AG08396 (cell line): ENCODE data around the gene TIMMDC1.
A peak's percentile ranks its signal among the peaks of the same experiment; 100 is the strongest.
"Not testable (repeated sequence)": the region's sequence is repeated elsewhere in the genome, so short reads cannot be mapped to it uniquely, and the experiment has no call there.

Experiments
- DNase-seq: peaks from one replicate; pipeline ENCODE4 v3.0.0; 2012; ENCODE audit warnings: low spot score, mixed read lengths

The TIMMDC1 gene

DNA sequence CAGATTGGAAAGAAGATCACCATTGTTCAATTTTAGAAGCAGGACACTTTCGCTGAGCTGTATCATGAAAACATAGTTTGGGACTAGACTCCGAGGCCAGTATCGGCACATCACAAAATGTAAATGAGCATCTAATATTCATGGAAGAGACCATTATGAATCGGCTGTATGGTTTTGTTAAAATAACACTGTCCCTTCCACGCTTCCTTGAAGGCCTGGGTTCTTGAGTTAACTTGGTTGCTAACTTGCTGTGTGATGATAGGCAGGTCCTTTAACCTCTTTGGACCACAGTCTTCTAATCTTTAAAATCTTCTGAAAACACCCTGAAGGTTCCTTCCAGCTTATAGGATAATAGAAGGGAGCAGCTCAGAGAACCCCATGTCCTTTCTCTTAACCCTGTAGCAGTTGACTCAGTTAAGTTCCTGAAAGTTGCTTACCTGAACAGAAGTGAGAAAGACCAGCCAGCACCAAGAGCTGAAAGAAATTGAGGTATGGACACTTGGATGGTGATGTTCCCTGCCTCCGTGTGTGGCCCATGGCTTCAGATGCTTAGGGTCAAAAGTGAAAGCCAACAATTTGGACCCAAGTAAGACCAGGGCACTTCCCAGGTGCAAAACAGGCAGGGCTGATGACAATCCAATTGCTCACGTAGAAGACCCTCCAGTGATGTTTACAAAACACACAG is 59.0 kb downstream of the TIMMDC1 start:
- no peak for DNase-seq

DNA sequence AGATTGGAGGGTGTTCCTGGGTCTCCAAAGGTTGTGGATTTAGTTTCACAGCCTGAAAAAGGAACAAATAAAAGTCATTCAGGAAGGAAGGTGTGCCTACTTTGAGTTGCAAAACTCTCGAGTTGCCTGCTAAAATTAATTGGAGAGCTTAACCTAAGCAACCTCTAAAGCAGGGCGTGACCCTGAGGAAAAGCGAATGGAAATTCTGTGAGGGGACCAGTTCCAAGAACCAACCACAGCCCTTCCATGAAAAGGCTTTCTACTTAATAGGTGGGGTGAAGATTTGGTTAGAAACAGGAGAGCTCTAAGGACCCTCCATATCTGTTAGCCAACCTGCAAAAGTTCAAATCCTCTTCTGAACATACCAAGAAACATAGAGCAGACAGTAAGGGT is 59.5 kb downstream of the TIMMDC1 start:
- DNase-seq: no peak

DNA sequence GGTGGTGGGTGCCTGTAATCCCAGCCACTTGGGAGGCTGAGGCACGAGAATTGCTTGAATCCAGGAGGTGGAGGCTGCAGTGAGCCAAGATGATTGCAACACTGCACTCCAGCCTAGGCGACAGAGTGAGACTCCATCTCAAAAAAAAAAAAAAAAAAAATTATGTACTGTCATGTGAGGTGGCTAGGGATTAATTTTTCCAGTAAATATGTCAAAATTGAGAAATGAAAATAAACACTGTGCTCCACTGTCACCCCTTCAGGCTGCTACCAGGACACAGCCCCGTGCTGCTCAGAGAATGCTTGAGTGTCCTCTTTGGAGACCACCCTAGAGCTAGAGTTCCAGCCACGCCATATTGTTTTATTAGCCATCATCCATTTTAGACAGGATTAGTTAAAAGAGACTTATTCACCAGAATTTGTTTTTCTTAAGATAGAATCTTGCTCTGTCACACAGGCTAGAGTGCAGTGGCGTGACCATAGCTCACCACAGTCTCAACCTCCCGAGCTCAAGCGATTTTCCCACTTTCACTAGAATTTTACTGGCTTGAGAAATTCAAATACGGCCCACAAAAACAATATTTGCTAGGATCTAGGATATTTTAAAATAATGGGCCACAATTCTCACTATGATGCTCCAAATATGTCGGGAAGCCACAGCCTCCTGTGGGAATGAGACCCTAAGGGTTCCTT is 60.4 kb downstream of the TIMMDC1 start:
- DNase-seq: no peak

DNA sequence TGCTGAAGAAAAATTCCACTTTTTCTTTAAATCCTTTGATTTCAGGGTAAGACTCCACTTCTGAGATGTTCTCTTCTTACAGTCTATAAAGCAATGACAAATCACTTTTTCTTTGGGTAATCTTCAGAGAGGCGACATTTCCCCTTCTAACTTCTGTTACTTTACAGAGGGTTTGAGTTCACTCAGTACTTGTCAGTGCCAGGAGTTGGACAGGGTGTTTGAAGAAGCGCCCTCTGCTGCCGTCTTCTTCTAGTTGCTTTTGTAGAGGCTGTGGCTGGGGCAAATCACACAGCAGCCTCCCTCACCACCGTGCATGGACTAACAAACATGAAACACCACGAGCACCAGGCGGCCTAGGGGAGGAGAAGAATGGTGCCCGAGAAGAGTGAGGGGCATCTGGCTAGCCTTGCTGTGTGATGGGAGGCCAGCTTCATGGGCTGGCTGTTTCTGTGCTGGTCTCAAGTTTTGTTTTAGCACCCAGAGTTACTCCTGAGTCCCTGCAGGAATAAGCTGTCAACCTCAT is 61.2 kb downstream of the TIMMDC1 start, which contains the start of gene CD80:
Gene CD80, minus strand, starts transcription at position 174 of the 523 bp plus-strand sequence. CDS start 1,886 bp downstream, outside the sequence.
- peak; percentile 32 for DNase-seq

DNA sequence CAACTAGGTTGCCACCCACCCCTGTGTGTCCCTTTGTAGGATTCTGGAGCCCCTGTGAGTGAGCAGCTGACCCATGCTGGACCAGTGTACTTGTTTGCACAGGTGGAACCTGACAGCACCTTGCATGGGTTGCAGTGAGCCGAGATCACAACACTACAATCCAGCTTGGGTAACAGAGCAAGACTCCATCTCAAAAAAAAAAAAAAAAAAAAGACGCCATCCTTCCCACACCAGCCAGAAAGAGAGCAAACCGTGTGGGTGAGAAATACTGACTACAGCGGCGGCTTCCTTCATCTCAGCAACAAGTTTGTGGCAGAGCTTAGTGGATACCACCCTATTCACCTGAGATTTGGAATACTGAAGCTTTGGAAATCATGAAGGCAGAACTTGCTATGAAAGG is 61.8 kb downstream of the TIMMDC1 start:
- no peak for DNase-seq

DNA sequence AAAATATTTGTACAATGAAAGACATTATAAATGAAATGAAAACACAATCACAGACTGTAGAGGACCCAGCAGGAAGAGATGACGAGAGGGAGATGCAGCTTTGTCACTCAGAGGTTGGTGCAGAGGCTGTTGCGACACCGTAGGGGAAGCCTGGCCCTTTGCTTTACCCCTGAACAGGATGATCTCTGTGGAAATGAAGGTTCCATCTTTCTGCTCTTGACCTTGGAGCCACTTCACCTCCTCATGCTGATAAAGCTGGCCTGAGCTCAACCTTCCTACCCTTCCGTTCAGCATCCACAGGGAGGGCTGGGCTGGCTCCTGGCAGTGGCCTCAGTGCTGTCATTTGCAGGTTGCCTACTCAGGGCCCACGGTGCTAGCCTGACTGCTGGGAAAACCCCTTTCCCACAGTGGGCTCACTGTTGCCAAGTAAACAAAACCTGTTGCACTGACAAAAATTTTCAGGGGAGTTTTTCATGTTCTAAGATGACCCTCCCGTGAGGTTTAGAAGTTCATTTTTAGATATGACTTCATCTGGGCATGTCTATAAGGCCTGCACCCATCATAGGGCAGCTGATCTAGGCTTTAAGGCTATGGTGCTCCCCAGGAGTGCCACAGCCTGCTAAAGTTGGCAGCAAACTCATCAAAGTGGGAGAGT is 64.1 kb downstream of the TIMMDC1 start:
- no peak for DNase-seq

DNA sequence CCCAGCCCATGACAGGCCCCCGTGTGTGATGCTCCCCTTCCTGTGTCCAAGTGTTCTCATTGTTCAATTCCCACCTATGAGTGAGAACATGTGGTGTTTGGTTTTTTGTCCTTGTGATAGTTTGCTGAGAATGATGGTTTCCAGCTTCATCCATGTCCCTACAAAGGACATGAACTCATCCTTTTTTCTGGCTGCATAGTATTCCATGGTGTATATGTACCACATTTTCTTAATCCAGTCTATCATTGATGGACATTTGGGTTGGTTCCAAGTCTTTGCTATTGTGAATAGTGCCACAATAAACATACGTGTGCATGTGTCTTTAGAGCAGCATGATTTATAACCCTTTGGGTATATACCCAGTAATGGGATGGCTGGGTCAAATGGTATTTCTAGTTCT is 65.0 kb downstream of the TIMMDC1 start:
- not testable (repeated sequence) for DNase-seq

DNA sequence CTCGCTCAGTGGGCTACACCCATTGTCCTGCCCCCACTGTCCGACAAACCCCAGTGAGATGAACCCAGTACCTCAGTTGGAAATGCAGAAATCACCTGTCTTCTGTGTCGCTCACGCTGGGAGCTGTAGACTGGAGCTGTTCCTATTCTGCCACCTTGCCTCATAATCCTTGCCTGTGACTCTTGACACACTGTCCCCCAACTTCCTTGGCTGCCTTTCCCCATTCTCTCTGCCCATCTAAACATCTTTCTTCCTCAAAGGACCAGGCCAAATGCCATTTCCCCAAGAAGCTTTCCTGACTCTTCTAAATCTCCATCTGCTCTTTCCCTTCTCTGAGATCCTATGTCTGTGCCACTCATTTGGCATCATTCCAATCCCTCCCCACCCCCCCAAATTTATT is 70.8 kb downstream of the TIMMDC1 start:
- no peak for DNase-seq

DNA sequence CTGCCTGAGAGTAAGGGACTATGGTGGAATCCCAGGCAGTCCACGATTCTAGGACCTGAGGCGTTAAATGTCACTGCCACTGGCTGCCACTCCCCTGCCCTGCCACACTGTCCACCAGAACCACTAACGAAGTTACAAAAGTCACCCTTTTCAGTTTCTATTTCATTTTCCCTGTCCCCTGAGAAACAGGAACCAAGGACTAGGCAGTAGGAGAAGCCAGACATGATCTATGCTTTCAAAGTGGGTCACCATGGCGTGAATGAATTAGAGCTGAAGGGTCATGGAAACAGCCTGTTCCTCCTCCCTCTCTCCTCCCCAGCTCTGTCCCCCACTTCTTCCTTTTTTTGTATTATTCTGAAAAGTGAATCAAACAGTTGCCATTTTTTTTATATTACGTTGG is 71.9 kb downstream of the TIMMDC1 start:
- DNase-seq: no peak

DNA sequence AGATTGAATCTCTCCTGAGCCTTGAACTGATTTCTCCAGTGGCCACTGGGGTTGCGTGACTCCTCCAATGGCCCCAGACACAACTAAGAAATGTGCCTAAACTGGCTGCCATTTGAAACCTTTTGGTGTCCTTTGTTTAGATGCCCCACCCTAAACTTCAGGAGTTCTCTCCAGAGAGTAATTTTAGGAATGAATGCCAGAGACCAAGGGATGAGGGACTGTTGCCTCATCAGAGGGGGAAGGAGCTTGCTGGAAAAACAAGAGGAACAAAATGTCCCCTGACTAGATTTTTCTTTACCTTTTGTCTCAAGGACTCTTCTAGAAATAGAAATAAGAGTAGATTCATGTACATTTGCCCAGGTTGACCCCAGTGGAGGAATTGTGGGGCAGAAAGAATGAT is 72.9 kb downstream of the TIMMDC1 start:
- no peak for DNase-seq

DNA sequence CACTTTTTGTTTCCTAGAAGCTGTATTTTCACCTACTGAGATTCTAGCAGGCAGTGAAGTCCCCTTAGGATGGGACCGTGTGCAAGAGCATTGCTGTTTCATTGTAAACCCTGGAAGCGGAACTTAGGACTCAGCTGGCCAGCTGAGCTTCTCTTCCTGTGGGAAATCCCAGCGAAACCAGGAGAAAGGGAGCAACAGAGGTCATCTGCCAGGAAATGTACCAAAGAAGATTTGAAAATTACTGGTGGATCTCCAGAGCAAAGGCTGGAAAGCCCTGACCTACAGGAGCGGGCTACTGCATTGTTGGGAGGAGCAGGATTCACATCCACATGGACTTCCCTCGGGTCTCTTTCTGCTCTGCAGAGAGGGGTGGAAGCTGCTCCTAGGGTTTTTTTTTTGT is 73.3 kb downstream of the TIMMDC1 start:
- no peak for DNase-seq
